GM23338 (cell line): ENCODE results near the gene ZBTB7B.

ENCODE experiments used
- CREB1 ChIP-seq: fragments of 250-450 bp; sonication (Bioruptor Pico); IDR thresholded peaks from 2 replicates; pipeline ENCODE4 v1.5.0; 2020; ENCODE audit warnings: low read depth, mild to moderate bottlenecking, moderate library complexity
- EZH2 ChIP-seq: fragments of 200-600 bp; sonication (generic); IDR thresholded peaks from one replicate; pipeline ENCODE4 v1.8.0; 2017; ENCODE audit warnings: antibody characterized with exemption, mild to moderate bottlenecking, low read depth; ENCODE audit not compliant: unreplicated experiment
- EZH2phosphoT487 ChIP-seq: fragments of 200-600 bp; sonication (generic); IDR thresholded peaks from one replicate; pipeline ENCODE4 v1.8.1; 2018; ENCODE audit warnings: antibody characterized with exemption; ENCODE audit not compliant: unreplicated experiment
- NANOG ChIP-seq: IDR thresholded peaks from 2 replicates; pipeline ENCODE4 v1.6.1; 2016; ENCODE audit warnings: antibody characterized with exemption, borderline replicate concordance
- POLR2AphosphoS5 ChIP-seq: IDR thresholded peaks from 2 replicates; pipeline ENCODE4 v1.6.1; 2016; ENCODE audit warnings: antibody characterized with exemption, low read depth
- ZNF331 ChIP-seq: fragments of 250-450 bp; sonication (Bioruptor Pico); IDR thresholded peaks from 2 replicates; pipeline ENCODE4 v1.5.0; 2020; ENCODE audit warnings: low read depth, mild to moderate bottlenecking, moderate library complexity
- TF ChIP-seq, protein P1 (sequence below), 2 experiments: fragments of 200-600 bp in 1 of 2; sonication (generic) in 1 of 2; conservative IDR thresholded peaks; 2 replicates each; pipeline versions ENCODE4 v1.5.1 to v1.6.1; 2016 to 2017; ENCODE audit warnings: antibody characterized with exemption in 2 of 2, low read depth in 2 of 2, mild to moderate bottlenecking in 2 of 2, moderate library complexity in 1 of 2
- TF ChIP-seq, protein P2 (sequence below): IDR thresholded peaks from one replicate; pipeline ENCODE4 v1.6.1; 2018; ENCODE audit warnings: antibody characterized with exemption; ENCODE audit not compliant: unreplicated experiment
- TF ChIP-seq, protein P3 (sequence below): fragments of 250-450 bp; sonication (Bioruptor Pico); IDR thresholded peaks from 2 replicates; pipeline ENCODE4 v1.5.0; 2020; ENCODE audit warnings: mild to moderate bottlenecking, moderate library complexity

DNA sequence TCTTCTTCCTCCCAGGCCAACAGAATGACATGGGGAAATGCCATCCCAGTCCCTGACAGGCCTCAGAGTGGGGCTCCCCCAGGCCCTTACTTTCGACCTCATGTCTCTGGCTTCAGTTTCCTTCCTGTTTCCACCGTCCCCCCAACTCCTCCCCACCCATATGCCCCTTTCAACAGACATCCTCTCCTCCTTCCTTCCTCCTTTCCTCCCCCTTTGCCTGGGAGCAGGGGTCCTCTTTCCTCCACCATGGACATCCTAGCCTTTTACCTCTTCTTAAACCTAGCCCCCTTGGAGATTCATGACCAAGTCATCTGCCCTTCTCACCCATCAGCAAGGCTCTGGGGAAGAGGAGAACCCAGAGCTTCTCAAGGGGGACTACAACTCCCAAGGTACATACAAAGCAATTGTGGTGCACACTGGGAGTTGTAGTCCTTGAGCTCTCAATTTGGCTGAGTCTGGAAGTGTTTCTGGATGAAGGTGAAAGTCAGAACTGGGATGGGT is 4.0 kb downstream of the ZBTB7B start:
- TF ChIP-seq, protein P1, sequence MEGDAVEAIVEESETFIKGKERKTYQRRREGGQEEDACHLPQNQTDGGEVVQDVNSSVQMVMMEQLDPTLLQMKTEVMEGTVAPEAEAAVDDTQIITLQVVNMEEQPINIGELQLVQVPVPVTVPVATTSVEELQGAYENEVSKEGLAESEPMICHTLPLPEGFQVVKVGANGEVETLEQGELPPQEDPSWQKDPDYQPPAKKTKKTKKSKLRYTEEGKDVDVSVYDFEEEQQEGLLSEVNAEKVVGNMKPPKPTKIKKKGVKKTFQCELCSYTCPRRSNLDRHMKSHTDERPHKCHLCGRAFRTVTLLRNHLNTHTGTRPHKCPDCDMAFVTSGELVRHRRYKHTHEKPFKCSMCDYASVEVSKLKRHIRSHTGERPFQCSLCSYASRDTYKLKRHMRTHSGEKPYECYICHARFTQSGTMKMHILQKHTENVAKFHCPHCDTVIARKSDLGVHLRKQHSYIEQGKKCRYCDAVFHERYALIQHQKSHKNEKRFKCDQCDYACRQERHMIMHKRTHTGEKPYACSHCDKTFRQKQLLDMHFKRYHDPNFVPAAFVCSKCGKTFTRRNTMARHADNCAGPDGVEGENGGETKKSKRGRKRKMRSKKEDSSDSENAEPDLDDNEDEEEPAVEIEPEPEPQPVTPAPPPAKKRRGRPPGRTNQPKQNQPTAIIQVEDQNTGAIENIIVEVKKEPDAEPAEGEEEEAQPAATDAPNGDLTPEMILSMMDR (conservative IDR thresholded peaks at IDR 0.05; ENCODE audit: low read depth in 2 of 2), result no peak
- TF ChIP-seq EZH2phosphoT487, result no peak
- TF ChIP-seq CREB1, result no peak
- no peak for TF ChIP-seq POLR2AphosphoS5
- TF ChIP-seq, protein P2, sequence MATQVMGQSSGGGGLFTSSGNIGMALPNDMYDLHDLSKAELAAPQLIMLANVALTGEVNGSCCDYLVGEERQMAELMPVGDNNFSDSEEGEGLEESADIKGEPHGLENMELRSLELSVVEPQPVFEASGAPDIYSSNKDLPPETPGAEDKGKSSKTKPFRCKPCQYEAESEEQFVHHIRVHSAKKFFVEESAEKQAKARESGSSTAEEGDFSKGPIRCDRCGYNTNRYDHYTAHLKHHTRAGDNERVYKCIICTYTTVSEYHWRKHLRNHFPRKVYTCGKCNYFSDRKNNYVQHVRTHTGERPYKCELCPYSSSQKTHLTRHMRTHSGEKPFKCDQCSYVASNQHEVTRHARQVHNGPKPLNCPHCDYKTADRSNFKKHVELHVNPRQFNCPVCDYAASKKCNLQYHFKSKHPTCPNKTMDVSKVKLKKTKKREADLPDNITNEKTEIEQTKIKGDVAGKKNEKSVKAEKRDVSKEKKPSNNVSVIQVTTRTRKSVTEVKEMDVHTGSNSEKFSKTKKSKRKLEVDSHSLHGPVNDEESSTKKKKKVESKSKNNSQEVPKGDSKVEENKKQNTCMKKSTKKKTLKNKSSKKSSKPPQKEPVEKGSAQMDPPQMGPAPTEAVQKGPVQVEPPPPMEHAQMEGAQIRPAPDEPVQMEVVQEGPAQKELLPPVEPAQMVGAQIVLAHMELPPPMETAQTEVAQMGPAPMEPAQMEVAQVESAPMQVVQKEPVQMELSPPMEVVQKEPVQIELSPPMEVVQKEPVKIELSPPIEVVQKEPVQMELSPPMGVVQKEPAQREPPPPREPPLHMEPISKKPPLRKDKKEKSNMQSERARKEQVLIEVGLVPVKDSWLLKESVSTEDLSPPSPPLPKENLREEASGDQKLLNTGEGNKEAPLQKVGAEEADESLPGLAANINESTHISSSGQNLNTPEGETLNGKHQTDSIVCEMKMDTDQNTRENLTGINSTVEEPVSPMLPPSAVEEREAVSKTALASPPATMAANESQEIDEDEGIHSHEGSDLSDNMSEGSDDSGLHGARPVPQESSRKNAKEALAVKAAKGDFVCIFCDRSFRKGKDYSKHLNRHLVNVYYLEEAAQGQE, result no peak
- no peak for TF ChIP-seq EZH2
- TF ChIP-seq ZNF331, result no peak
- TF ChIP-seq, protein P3, sequence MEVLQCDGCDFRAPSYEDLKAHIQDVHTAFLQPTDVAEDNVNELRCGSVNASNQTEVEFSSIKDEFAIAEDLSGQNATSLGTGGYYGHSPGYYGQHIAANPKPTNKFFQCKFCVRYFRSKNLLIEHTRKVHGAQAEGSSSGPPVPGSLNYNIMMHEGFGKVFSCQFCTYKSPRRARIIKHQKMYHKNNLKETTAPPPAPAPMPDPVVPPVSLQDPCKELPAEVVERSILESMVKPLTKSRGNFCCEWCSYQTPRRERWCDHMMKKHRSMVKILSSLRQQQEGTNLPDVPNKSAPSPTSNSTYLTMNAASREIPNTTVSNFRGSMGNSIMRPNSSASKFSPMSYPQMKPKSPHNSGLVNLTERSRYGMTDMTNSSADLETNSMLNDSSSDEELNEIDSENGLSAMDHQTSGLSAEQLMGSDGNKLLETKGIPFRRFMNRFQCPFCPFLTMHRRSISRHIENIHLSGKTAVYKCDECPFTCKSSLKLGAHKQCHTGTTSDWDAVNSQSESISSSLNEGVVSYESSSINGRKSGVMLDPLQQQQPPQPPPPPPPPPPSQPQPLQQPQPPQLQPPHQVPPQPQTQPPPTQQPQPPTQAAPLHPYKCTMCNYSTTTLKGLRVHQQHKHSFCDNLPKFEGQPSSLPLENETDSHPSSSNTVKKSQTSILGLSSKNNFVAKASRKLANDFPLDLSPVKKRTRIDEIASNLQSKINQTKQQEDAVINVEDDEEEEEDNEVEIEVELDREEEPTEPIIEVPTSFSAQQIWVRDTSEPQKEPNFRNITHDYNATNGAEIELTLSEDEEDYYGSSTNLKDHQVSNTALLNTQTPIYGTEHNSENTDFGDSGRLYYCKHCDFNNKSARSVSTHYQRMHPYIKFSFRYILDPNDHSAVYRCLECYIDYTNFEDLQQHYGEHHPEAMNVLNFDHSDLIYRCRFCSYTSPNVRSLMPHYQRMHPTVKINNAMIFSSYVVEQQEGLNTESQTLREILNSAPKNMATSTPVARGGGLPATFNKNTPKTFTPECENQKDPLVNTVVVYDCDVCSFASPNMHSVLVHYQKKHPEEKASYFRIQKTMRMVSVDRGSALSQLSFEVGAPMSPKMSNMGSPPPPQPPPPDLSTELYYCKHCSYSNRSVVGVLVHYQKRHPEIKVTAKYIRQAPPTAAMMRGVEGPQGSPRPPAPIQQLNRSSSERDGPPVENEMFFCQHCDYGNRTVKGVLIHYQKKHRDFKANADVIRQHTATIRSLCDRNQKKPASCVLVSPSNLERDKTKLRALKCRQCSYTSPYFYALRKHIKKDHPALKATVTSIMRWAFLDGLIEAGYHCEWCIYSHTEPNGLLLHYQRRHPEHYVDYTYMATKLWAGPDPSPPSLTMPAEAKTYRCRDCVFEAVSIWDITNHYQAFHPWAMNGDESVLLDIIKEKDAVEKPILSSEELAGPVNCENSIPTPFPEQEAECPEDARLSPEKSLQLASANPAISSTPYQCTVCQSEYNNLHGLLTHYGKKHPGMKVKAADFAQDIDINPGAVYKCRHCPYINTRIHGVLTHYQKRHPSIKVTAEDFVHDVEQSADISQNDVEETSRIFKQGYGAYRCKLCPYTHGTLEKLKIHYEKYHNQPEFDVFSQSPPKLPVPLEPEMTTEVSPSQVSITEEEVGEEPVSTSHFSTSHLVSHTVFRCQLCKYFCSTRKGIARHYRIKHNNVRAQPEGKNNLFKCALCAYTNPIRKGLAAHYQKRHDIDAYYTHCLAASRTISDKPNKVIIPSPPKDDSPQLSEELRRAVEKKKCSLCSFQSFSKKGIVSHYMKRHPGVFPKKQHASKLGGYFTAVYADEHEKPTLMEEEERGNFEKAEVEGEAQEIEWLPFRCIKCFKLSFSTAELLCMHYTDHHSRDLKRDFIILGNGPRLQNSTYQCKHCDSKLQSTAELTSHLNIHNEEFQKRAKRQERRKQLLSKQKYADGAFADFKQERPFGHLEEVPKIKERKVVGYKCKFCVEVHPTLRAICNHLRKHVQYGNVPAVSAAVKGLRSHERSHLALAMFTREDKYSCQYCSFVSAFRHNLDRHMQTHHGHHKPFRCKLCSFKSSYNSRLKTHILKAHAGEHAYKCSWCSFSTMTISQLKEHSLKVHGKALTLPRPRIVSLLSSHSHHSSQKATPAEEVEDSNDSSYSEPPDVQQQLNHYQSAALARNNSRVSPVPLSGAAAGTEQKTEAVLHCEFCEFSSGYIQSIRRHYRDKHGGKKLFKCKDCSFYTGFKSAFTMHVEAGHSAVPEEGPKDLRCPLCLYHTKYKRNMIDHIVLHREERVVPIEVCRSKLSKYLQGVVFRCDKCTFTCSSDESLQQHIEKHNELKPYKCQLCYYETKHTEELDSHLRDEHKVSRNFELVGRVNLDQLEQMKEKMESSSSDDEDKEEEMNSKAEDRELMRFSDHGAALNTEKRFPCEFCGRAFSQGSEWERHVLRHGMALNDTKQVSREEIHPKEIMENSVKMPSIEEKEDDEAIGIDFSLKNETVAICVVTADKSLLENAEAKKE, result no peak
- TF ChIP-seq NANOG, result no peak
